ENCODE measurements around the gene ATP5F1A.
"Not testable (repeated sequence)": the region's sequence is repeated elsewhere in the genome, so short reads cannot be mapped to it uniquely, and the experiment has no call there.

The ATP5F1A gene

GRCh38 chr18:46097801-46098615 lies at the start of gene ATP5F1A:
Gene ATP5F1A (minus strand): TSS chr18:46098296. CDS start chr18:46098231, 65 bp downstream.
- DNase-seq: peak; percentile 67 to 79

DNA sequence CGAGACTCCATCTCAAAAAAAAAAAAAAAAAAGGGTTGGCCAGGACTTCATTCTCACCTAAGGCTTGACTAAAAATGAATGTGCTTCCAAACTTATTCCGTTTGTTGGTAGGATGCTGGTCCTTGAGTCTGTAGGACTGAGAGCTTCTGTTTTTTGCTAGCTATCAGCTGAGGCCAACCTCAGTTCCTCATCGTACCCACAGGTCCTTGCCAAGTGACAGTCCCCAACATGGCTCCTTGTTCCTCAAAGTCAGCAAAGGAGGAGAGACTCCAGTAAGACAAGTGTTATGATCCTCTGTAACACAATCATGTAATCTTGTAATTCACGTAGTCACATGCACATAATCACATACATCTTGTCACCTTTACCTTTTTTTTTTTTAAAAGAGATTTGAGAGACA lies 43.1 kb upstream of the ATP5F1A start:
- DNase-seq: no peak

- DNase-seq: no peak
Measured at GRCh38 chr18:46140173-46140572, 42.1 kb upstream of the ATP5F1A start.

DNA sequence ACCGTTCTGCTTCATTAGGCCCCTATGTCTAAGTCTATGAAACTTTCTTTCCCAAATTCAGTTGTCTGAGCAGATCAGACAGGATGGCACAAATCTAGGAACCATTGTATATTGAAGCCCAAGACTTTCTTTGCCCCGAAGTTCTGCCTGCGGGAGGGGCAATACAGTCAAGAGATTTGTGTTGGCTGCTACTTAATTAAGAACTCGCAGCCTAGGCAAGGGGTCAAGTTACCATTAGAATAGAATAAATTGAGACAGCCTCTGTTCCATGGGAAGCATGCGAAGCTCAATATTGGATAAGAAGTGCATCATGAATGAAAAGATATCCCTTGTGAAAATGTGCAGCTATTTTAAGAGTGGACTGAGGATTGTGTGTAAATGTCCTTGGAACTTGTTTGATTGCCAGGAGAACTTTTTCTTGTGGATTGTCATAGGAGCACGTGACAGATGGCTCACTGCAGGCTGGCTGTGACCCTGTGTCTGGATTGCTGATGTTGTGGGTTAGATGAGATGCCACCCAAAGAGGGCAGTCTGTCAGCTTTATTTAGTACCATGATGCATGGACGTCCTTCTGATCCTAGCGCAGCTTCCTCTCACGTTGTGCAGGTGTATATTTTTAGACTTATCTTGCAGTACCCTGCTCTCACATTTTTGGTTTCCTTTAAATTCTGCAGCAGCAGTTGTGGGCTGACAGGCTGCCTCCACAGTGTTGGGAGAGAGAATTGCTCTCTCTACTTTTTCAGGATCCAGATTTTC lies 37.0 kb upstream of the ATP5F1A start:
- DNase-seq: no peak

GRCh38 chr18:46133534-46133933 lies 35.4 kb upstream of the ATP5F1A start:
- no peak for DNase-seq

- DNase-seq: not testable (repeated sequence)
Measured at GRCh38 chr18:46130549-46130948, 32.5 kb upstream of the ATP5F1A start.

DNA sequence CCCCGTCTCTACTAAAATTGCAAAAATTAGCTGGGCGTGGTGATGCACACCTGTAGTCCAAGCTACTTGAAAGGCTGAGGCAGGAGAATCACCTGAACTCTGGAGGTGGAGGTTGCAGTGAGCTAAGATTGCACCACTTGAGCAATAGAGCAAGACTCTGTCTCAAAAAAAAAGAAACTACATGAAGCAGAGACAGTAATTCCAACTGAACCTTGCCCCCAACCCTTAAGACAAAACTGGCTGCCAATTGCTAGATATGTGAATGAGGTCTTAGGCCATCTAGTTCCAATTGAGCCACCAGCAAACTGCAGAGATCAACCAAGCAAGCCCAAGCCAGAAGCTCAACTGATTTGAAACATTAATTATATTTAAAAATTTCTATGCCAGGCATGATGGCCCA lies 32.0 kb upstream of the ATP5F1A start:
- DNase-seq: no peak

DNA sequence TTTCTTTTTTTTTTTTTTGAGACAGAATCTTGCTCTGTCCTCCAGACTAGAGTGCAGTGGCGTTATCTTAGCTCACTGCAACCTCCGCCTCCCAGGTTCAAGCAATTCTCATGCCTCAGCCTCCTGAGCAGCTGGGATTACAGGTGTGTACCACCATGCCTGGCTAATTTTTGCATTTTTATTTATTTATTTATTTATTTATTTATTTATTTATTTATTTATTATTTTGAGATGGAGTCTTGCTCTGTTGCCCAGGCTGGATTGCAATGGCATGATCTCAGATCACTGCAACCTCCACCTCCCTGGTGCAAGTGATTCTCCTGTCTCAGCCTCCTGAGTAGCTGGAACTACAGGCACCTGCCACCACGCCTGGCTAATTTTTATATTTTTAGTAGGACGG lies 28.5 kb upstream of the ATP5F1A start:
- DNase-seq: not testable (repeated sequence)

DNA sequence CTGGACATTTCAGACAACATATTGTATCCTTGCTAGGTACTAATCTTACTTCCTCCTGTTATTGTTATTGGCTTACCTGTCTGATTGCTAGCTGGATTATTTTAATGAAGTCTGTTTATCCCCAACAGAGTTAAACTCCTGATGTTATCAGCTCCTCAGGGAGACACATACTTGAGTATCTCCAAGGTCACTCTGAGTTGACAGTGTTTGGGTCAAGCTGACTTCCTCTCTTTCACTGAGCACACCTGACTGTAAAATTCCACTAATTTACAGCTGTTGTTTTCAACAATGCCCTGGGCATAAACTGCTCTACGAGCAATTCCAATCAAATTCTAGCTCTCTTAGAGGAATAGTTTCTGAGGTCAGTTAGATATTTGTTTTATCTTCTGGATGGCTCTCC lies 15.7 kb upstream of the ATP5F1A start:
- no peak for DNase-seq

- no peak for DNase-seq
Measured at GRCh38 chr18:46110406-46110805, 12.3 kb upstream of the ATP5F1A start.

- DNase-seq: no peak
Measured at GRCh38 chr18:46109386-46109785, 11.3 kb upstream of the ATP5F1A start.

DNA sequence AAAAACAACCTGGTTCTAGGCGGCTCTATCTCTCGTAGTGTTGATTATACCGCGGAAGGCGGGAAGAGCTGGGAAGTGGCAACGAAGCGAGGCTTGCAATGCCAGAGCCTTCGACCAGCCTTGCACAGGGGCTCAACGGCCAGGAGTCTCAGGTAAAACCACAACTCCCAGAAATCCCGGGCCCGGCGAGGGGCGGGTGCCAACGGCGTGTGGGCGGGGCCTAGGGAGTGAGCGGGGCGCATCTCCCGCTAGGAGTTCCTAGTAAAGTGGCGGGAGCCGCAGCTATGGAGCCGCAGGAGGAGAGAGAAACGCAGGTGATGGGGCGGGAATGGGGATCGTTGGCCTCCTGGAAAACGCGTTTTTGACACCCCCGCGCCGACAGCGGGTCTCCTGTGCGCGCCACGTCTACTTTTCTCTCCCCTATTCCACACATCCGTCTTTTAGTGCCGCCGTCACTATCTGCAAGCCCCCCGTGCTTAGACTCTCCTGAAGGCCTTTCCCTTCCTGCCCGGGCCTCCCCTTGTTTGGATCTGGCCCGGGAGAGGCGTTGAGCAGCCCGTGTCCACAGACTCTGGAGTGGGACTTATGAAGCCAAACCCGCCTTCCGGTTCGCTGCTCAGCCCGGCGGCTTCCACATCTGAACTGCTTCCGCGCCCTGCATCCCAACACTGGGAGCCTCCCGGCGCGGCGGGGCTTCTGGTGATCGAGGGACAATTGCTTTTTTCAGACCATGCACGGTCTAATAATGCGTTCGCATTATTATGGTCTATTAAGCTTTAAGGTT lies 6.2 kb upstream of the ATP5F1A start, which contains the start of gene HAUS1:
Gene HAUS1 (plus strand): TSS at position 258 of the 784 bp plus-strand sequence. CDS start 27 bp downstream, at position 285.
- peak; percentile 89 to 94 for DNase-seq

GRCh38 chr18:46099463-46099862 lies 1.4 kb upstream of the ATP5F1A start:
- DNase-seq: no peak

DNA sequence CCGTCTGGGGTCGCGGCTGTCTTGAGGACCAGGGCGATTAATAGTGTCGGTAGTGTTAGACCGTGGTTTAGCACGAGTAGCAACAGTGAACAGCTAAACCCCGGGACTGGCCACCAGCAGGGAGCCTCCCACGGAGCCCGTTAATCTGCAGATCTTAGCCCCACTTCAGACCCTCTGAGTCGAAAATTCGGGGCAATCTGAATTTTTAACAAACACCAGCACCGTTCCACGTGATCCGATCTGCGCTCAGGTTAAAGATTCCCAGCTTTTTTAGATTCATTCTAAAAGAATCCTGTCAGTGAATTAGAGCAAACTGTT lies 479 bp upstream of the ATP5F1A start:
- DNase-seq: no peak

GRCh38 chr18:46097431-46097800 lies 680 bp downstream of the ATP5F1A start:
- no peak for DNase-seq

- DNase-seq: no peak
Measured at GRCh38 chr18:46096651-46097300, 1.3 kb downstream of the ATP5F1A start.

DNA sequence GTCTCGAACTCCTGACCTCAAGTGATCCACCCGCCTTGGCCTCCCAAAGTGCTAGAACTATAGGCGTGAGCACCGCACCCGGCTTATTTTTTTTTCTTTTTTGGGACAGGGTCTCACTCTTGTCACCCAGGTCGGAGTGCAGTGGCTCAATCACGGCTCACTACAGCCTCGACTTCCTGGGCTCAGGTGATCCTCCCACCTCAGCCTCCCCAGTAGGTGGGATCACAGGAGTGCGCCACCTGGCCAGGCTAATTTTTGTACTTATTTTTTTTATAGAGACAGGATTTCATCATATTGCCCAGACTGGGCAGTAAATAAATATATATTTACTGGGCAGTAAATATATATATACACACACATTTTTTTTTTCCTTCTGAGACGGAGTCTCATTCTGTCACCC lies 2.6 kb downstream of the ATP5F1A start:
- no peak for DNase-seq

DNA sequence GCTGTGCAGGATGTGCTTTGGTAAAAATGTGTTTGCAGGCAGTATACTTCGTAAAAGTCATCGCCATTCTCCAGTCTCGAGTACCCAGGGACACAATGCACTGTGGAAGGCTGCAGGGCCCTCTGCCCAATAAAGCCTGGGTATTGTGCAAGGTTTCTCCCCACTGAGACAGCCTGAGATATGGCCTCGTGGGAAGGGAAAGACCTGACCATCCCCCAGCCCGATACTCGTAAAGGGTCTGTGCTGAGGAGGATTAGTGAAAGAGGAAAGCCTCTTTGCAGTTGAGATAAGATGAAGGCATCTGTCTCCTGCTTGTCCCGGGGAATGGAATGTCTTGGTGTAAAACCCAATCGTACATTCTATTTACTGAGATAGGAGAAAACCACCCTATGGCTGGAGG lies 9.6 kb downstream of the ATP5F1A start:
- not testable (repeated sequence) for DNase-seq

DNA sequence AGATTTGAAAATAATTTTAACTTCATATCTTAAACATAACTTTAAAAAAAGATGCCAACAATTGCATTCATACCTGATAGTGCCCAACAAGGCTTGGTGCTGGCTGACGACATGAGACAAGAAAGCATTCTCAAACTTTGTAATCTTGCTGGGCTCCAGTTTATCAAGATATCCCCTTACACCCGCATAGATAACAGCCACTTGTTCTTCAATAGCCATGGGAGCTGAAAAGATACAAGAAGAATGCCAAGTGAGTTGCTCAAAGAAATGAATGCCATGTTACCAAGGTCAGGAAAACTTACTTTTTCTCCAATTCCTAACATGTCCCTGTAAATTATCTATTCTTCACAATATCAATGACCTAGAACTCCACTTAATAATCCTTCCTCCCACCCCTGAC lies 13.7 kb downstream of the ATP5F1A start:
- DNase-seq: no peak

DNA sequence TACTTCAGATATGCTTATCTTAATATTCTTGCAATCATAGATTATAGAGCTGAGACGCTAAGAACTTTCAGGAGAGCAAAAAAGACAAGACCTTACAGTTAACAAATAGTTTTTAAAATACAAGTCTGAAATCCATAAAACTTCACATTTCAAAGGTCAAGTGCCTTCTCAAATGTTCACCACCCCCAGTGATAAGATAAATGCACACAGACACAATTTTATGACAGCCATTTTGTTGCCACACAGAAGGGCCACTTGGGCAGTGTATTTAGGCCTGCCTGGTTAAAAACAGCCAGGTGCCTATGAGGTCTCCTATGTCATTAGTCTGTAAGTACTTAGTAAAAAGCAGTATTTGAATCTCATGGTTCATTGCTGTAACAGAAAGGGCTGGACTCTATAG lies 17.9 kb downstream of the ATP5F1A start:
- no peak for DNase-seq

DNA sequence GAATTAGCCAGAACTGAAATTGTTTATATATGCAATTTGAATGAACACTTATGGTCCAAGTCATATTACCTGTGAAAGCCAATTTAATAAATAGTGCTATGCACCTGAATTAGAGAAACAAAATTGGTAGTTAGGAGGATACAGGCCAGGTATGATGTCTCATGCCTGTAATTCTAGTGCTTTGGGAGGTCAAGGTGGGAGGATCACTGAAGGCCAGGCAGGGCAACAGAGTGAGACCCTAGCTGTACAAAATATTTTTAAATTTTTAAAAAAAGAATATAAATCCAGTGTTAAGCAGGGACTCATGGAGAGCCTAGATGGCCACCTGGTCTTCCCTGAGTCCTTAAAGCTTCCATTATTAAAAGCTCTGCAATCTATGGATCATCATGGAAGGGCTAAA lies 18.8 kb downstream of the ATP5F1A start:
- no peak for DNase-seq

GRCh38 chr18:46073474-46074331 lies 24.4 kb downstream of the ATP5F1A start:
- peak; percentile 55 to 60 for DNase-seq
